ENCODE measurements around the gene ARHGAP6.

The ARHGAP6 gene

GRCh38 chrX:11451151-11451550, 214.6 kb downstream of the ARHGAP6 start:
- DNase-seq: no peak

- DNase-seq: no peak
These were observed 215.4 kb downstream of the ARHGAP6 start for GRCh38 chrX:11450354-11450753.

GRCh38 chrX:11449613-11450012, 216.1 kb downstream of the ARHGAP6 start:
- no peak for DNase-seq

GRCh38 chrX:11447418-11447817, 218.3 kb downstream of the ARHGAP6 start:
- no peak for DNase-seq

- no peak for DNase-seq
These were observed 218.8 kb downstream of the ARHGAP6 start for GRCh38 chrX:11446949-11447348.

- no peak for DNase-seq
These were observed 219.4 kb downstream of the ARHGAP6 start for GRCh38 chrX:11446336-11446735.

- DNase-seq: no peak
These were observed 220.2 kb downstream of the ARHGAP6 start for GRCh38 chrX:11445540-11445939.

- DNase-seq: no peak
These were observed 221.7 kb downstream of the ARHGAP6 start for GRCh38 chrX:11444052-11444451.

GRCh38 chrX:11439846-11440245, 225.9 kb downstream of the ARHGAP6 start:
- DNase-seq: no peak

- DNase-seq: no peak
These were observed 227.0 kb downstream of the ARHGAP6 start for GRCh38 chrX:11438767-11439166.

- no peak for DNase-seq
These were observed 227.4 kb downstream of the ARHGAP6 start for GRCh38 chrX:11438380-11438723.

GRCh38 chrX:11437642-11438379, 227.9 kb downstream of the ARHGAP6 start:
- DNase-seq: no peak

GRCh38 chrX:11435568-11435967, 230.2 kb downstream of the ARHGAP6 start:
- no peak for DNase-seq

GRCh38 chrX:11434607-11435006, 231.1 kb downstream of the ARHGAP6 start:
- no peak for DNase-seq

- DNase-seq: no peak
These were observed 233.9 kb downstream of the ARHGAP6 start for GRCh38 chrX:11431786-11432185.

- no peak for DNase-seq
These were observed 235.4 kb downstream of the ARHGAP6 start for GRCh38 chrX:11430271-11430670.

- DNase-seq: no peak
These were observed 236.1 kb downstream of the ARHGAP6 start for GRCh38 chrX:11429538-11430085.

GRCh38 chrX:11427453-11428071, 238.2 kb downstream of the ARHGAP6 start:
- no peak for DNase-seq

GRCh38 chrX:11426712-11427452, 238.8 kb downstream of the ARHGAP6 start:
- no peak for DNase-seq

- DNase-seq: no peak
These were observed 240.6 kb downstream of the ARHGAP6 start for GRCh38 chrX:11424903-11425674.

GRCh38 chrX:11423949-11424348, 241.8 kb downstream of the ARHGAP6 start:
- DNase-seq: no peak

- no peak for DNase-seq
These were observed 242.3 kb downstream of the ARHGAP6 start for GRCh38 chrX:11423362-11423818.

- no peak for DNase-seq
These were observed 243.2 kb downstream of the ARHGAP6 start for GRCh38 chrX:11422525-11422857.

Measured in NCI-H2081 (cell line).